GM18519 (cell line): ENCODE results near the gene PSTK.

Experiments used
- ATAC-seq: cut with Tn5 transposase; IDR thresholded peaks from one replicate; pipeline ENCODE4 v1.9.1; 2021; ENCODE audit warnings: mild to moderate bottlenecking, moderate library complexity; ENCODE audit not compliant: unreplicated experiment, low FRiP score

The PSTK gene

DNA sequence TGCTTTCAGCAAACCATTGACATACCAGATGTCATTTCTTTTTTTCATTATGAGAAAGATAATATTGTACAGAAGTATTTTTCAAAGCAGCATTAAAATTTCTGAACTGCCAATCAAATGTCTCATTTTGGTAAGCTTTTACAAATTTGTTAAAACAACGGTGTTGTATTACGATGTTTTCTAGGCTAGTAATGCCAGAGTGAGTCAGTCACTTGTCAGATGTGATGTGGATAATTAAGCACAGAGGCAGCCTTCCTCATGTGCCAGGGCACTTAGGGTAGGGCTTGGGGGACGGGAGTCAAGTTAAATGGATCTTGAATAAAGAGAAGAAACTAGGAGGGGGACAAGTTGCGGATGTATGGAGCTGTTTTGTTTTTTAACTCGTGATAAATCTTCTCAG is 10.1 kb downstream of the PSTK start:
- no peak for ATAC-seq

DNA sequence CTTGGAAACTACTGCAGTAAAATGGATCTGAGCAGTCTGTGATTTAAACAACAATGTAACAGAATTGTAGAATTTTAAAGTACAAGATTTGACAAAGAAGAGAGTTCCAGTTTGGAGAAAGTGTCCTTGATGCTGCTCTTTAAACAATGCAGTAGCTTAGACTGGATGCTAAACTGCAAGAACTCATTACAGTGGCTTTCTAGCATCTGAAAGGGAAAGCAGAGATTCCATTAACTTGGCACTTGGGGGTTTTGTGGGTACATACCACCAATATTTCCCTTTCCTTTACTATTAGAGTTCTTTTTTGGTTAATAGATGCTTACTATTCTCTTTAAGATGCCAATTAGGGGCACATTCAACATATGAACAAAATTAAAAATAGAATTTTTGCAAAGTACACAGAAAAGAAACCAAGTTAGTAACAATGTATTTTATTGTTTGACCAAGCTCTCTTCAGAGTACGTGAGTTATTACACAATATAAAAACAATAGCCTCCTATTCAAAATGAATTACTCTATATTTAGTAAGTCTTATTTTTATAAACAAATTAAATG is 11.9 kb downstream of the PSTK start:
- ATAC-seq = no peak

DNA sequence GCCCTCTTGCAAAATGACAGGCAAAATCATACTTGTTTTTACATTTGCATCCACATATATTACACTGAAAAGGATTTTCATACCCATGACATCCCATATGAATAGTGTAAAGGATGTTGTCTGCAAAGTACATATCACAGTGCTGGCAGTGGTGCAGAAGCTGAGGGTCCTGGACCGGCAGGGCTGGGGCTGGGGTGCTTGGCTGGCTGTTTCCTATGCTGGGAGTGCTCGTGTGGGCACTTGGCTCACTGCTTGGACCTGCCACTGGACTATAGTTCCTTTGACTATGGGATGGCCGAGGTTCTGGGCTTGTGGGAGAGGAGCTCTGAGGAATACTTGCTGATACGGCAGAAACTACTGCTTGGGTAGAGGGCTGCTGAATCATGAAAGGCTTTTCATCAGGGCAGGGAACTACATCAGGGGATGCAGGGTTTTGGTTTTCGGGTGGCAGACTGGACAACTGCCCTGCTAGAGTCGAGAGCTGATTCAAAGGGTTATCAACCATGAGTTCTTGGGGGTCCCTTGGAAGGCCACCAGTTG is 13.7 kb downstream of the PSTK start:
- ATAC-seq = no peak

DNA sequence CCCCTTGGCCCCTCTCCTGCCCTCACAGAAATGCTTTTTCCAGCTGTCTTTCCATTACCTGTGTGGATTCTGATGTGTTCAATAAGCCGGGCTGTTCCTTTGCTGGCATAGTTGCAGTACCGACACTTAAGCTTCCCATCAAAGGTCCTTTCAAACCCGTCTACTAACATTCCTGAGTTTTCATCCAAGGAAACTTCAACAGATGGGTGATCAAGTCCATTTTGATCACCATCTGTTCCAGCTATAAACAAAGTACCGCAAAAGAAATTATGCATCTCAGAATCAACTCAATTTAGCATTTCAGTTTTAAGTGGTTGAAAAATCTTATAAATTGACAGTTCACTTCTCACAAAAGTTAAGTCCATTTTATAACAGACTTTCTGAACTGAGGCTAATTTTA is 15.7 kb downstream of the PSTK start:
- no peak for ATAC-seq

DNA sequence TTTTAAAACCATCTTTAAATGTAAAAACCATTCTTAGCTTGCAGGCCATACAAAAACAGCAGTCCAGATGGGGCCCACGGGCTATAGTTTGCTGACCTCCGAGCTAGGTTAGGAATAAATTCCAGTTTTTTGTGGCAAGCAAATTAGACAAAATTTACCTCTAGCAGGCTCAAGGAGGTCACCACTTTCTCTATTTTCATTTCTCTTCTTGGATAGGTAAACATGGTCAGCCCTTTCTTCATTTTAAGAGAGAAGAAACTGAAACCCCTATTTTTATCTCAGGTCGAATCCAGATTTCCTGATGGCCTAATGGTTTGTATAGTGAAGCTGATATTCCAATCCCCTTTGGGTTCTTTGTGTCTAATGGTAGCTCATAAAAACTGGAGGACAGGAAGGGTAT is 17.7 kb downstream of the PSTK start:
- no peak for ATAC-seq

DNA sequence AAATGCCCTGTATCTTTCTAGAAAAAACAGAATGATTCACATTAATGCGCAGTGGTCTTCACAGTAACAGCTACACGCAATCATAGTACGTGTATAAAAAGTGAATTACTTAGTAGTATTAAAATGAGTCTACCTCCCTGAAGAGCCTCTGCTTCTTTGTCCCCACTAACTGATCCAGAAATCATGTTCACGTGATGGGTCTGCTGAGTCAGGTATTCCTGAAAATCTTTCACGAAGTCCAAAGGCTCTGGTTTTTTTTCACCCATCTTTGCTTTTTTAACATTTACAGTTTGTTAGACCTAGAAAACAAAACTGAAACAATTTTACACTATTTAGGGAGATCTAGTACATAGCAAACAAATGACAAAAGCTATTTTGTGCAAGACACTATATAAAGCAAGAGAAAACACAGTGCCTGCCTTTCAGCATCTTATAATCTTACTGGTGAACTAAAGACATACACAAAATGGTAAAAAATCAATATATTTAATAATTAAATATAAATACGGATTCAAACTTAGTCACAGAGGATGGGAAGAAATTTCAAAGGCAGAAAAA is 18.2 kb downstream of the PSTK start:
- ATAC-seq = no peak

DNA sequence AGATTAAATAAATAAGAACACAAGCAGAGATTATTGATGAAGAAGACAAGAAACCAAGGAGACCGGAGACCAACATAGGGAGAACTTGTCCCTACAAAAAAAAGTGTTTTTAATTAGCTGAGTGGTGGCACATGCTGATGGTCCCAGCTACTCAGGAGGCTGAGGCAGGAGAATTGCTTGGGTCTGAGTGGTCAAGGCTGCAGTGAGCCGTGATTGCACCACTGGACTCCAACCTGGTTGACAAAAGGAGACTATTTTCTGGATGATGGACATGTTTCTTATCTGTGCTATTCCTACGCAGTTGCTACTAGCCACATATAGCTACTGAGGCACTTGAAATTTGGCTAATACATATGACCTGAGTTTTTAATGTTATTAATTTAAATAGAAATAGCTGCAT is 18.7 kb downstream of the PSTK start:
- ATAC-seq = no peak

DNA sequence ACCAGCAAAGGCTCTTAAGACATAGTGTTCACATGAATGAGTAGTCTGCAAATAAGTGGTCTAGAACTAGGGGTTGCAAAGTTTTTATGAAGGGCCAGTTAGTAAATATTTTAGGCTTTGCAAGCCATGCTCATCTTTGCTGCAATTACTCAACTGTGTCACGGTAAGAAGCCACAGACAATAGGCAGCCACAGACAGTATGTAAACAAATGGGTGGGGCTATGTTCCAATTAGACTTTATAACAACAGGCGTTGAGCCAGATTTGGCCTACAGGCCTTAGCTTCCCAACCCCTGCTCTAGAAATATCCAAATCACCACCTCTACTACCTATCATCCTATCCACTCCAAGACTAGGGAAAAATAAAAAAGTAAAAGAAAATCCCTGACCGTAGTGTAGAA is 19.1 kb downstream of the PSTK start:
- ATAC-seq = no peak

DNA sequence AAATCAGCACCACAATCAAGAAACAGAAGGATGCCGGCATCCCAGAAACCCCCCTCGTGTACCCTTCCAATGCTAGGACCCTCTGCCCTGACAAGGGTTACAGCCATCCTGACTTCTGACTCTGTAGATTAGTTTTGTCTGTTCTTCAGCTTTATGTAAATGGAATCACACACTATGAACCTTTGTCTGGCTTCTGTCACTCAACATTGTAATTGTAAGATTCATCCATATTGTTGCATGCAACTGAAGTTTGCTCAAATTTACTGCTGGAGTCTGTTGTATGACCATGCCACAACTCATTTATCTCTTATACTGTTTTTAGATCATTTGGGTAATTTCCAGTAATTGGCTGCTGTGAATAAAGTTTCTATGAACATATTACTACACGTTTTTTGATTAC is 20.0 kb downstream of the PSTK start:
- no peak for ATAC-seq

DNA sequence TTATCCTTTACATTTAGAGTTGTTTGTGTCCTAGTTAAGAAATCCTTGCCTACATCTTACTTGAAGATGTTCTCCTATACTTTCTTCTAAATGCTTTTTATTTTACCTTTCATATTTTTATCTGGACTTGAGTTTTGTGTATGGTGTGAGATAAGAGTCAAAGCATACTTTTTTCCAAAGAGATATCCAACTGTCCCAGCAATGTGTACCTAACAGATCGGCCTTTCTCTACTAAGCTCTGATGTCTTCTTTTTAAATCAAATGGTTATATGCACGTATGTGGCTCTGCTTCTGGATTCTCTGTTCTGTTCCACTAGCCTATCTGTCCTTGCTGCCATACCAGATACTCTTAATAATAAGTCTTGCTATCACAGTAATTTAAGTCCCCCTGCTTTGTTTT is 21.2 kb downstream of the PSTK start:
- ATAC-seq = no peak

DNA sequence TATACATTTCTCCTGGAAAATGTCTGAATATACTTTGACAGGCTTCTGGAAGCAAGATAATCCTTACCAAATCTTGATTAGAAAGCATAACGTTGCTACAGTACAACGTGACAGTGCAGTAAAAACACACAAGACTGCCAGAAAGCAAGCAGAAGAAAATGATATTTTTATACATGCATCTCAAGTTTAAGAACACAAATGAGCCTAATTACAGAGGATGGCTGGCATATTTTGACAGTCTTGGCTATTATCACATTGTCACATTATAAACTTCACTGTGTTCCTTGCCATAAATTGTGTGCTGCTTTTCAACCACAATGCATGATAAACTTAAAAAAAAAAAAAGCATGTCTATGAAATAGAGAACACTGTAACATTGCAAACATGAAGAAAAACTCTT is 24.1 kb downstream of the PSTK start:
- ATAC-seq = no peak

DNA sequence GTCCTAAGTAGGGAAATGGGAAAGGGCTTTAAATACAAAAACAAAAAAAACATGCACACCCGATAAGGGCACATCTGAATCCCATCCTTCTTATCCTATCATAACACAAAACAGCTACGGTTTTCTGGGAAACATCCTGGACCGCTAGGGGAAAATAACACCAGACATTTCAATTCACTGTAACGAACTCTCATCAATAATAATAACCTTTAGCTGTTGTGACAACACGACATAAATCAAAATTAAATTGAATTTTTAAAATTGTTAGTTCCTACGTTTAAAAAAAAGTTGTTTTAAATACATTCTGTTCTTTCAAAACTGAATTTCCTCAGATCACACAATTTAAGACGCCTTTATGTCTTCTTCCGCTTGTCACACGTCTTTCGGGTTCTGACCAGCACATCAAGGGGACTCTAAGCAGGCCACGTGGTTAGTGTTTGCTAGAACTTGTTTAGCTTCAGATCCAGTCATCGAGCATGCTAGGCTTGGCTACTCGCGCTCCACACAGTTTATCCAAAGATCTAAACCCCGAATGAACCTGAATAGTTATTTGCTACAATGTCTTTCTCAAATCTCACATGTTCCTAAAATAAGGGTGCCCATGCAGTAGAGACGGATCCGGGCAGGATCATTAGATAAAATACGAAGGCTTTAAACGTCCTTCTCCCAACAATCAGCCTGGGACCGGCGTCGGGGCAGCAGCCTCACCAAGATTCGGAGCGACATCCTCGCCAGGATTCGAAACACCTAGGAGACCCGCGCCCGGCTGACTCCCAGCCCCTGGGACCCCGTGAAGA is 27.6 kb downstream of the PSTK start:
- peak; percentile 38 for ATAC-seq

DNA sequence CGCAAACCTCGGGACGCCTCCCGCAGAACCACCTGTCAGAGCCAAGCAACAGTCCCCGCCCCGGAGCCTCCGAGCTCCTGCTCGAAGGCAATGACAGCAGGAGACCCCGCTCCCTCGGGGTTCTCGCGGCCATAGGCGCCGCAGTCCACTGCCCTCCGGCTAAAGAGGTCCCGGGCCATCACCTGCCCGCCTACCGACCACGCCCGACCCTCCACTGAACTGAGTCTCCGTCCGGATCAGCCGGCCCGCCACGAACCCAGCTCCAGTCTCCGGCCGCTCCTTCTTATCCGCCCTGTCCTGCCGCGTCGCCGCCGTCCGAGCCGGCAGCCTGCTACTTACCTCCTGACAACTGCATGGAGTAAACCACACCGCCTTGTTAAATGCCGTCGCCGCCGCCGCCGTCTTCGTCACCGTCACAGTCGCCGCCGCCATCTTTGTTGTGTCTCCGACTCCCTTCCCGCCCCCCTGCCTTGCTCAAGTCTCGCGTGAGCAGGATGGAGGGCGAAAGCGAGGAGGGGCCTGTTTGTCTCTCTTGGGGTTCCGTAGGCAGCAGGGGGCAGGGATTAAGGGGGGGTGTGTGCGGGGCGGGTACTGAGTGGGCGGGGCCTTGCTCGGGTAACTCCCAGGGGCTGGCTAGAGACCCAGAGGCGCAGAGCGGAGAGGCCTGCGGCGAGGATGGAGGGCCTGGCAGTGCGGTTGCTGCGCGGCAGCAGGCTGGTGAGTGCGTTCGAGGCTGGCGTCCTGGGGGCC is 28.3 kb downstream of the PSTK start, which contains the start of the genes ACADSB and IKZF5:
Gene ACADSB, plus strand, starts transcription at position 652 of the 750 bp plus-strand sequence. Its CDS starts 24 bp downstream, at position 676.
Gene IKZF5, minus strand, starts transcription at position 441 of the 750 bp plus-strand sequence. CDS start 10,170 bp downstream, outside the sequence.
- peak; percentile 65 for ATAC-seq

DNA sequence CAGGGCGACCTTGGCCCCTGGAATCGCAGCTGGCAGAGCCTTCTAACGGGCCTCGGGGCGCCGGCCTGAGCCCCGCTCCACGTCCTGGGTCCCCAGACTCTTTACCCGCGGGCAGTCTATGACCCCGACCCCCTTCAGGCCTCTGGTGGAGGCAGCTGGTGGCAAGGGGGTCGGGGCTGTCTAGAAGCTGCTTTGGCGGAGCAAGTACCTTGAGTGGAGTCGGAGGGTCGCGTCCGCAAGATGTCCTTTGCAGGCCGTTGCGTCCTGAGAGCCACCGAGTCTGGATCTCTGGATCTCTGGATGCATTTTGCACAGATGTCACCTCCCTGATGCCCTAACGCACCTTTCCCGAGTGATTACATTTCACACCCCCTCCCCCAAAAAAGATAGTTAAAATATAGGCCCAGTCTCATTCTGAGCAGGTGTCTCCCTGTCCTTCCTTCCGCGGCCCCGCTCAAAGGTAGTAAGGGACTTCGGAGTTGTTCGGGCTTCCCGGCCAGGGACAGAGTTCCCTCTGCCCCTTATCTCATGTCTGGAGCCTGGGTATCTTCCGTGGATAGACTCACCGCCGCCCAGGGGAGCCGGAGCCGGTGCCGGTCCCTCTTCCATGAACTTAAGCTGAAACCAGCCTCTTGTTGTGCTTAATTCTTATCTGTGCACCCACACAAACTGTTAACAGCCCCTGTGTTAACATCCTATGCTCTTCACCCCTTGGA is 29.1 kb downstream of the PSTK start:
- ATAC-seq = peak; percentile 21

DNA sequence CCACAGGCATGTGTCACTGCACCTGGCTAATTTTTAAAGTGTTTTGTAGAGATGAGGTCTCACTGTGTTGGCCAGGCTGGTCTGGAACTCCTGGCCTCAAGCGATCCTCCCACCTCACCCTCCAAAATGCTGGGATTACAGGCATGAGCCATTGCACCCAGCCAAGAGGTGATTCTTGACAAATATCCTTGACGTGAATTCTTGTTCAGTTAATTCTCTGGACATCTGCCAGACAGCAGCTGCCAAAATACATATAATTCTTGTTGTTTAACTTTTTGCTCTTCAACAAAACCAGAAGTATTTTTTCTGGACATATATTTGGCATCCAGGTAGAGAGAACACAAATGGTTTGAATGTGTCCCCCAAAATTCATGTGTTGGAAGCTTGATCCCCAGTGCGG is 31.8 kb downstream of the PSTK start:
- no peak for ATAC-seq

DNA sequence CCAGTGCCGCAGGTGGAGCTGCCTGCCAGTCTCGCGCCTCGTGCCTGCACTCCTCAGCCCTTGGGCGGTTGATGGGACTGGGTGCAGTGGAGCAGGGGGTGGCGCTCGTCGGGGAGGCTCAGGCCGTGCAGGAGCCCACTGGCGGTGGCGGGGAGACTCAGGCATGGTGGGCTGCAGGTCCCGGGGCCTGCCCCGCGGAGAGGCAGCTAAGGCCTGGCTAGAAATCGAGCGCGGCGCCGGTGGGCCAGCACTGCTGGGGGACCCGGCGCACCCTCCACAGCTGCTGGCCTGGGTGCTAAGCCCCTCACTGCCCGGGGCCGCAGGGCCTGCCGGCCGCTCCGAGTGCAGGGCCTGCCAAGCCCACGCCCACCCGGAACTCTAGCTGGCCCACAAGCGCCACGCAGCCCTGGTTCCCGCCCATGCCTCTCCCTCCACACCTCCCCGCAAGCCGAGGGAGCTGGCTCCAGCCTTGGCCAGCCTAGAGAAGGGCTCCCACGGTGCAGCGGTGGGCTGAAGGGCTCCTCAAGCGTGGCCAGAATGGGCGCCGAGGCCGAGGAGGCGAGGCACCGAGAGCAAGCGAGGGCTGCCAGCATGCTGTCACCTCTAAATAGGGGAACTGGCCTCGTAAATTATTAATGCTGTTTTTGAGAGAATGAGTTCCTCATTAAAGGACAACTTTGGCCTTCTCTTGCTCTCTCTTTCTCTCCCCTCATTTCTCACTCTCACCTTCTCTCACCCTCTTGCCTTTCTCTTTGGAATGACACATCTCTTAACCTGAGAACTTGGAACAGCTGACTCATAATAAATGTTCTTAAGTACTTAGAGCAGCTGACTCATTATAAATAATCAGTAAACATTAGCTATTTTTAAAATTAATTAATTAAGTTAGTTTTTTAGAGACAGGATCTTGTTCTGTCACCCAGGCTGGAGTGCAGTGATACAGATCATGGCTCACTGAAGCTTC is 33.5 kb downstream of the PSTK start:
- no peak for ATAC-seq

DNA sequence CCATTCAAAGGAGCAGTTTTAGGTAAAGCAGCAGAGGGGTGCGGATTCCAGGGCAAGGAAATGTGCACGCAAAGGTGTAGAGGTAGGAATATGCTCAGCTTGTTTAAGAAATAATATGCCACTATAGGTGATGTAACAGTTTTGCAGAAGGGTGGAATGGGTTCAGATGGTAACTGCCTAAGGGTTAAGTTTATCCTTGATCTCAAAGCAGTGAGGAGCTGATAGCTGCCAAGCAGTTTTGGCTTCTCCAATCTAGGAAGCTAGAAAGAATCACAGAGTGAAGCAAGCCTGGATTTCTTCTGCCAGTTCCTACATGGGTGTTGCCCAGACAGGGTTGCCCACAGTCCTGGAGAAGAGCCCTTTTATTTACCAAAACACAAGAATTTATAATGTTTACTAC is 34.6 kb downstream of the PSTK start:
- no peak for ATAC-seq

DNA sequence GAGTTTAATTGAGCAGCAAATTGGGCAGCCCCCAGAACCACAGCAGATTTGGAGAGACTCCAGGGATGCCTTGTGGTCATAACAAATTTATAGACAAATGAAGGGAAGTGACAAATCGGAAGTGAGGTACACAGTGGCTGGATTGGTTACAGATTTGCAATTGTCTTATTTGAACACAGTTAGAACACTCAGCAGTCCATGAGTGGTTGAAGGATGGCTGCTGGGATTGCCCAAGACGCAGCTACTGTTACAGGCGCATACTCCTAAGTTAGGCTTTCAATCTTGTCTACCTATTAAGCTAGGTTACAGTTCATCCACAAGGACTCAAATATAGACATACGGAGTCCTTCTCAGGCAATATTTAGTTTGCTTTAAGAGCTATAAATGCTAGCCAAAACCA is 36.0 kb downstream of the PSTK start:
- no peak for ATAC-seq
